ENCODE measurements around the gene NHLH2. TPM values are rescaled to one million over a fixed set of nuclear protein-coding genes. Genes with fewer than 3 reads are reported as not detected.

Gene NHLH2
- total RNA-seq, 1 experiment from 2014 or later: 1.2 TPM

GRCh38 chr1:115874904-115875303 is 34.0 kb upstream of the NHLH2 start:
- no peak overlapping the region for H2BK5ac ChIP-seq (ENCODE audit: insufficient read length, low read length)
- H3K4me1 ChIP-seq (ENCODE audit: insufficient read depth, low read length): peaks cover 3% of the 10 kb centered on the region; the same call in 1 of the 2 replicates
- no peak overlapping the region for H3K18ac ChIP-seq (ENCODE audit: insufficient read length, low read depth, low read length)
- no peaks in the 10 kb centered on the region for H4K20me1 ChIP-seq (ENCODE audit: control insufficient read depth, insufficient read depth, insufficient read length)
- no peak overlapping the region for H3K56ac ChIP-seq (ENCODE audit: insufficient read length, low read depth, low read length)
- H2BK15ac ChIP-seq (ENCODE audit: low read depth, low read length): no peak overlapping the region
- H3K27me3 ChIP-seq (ENCODE audit: insufficient read depth, low read length): no peaks in the 10 kb centered on the region
- no peaks in the 10 kb centered on the region for H3K79me1 ChIP-seq (ENCODE audit: insufficient read depth, low read depth, low read length, poor library complexity, severe bottlenecking)
- H3K79me2 ChIP-seq (ENCODE audit: insufficient read depth, low read length): no peaks in the 10 kb centered on the region
- H3K36me3 Mint-ChIP-seq (ENCODE audit: insufficient read depth in 1 of 3, low read depth in 3 of 3): no peaks in the 10 kb centered on the region
- H3K9ac ChIP-seq (ENCODE audit: extremely low read depth, insufficient read length, low read length): no peak overlapping the region
- WGBS (ENCODE audit: extremely low coverage, insufficient read length, low lambda C conversion rate): no CpG with 5 or more reads among the region's 5 CpGs
- peaks cover 7% of the 10 kb centered on the region in 2 experiments for H3K4me1 Mint-ChIP-seq
- H2BK12ac ChIP-seq (ENCODE audit: insufficient read length, low read depth, low read length): no peak overlapping the region
- H3K27me3 Mint-ChIP-seq (ENCODE audit: low read depth): peaks cover 5% of the 10 kb centered on the region
- H3K23me2 ChIP-seq (ENCODE audit: insufficient read length, low read depth, low read length, poor library complexity, severe bottlenecking): no peaks in the 10 kb centered on the region
- no peak for DNase-seq
- no peak overlapping the region for H3K23ac ChIP-seq (ENCODE audit: insufficient read length, low read depth, low read length)
- H2AK5ac ChIP-seq (ENCODE audit: insufficient read length, low read length): no peak overlapping the region
- no peak overlapping the region; a peak in 1 of 5 replicates for H3K4me3 Mint-ChIP-seq
- no peak overlapping the region for H3K14ac ChIP-seq (ENCODE audit: insufficient read depth, low read length)
- no peak overlapping the region for H2AFZ ChIP-seq (ENCODE audit: low read length)
- no peak overlapping the region for H3K4ac ChIP-seq (ENCODE audit: low read depth, low read length)
- no peak overlapping the region for H3K4me2 ChIP-seq (ENCODE audit: insufficient read depth, insufficient read length, low read length)
- no peak overlapping the region for H4K5ac ChIP-seq (ENCODE audit: insufficient read length, low read depth, low read length)
- no peak overlapping the region for H2BK120ac ChIP-seq (ENCODE audit: low read depth, low read length, poor library complexity, severe bottlenecking)
- no peak overlapping the region for H3K27ac ChIP-seq (ENCODE audit: insufficient read length, low read depth, low read length)
- H3K27ac Mint-ChIP-seq: no peak overlapping the region
- H4K91ac ChIP-seq (ENCODE audit: insufficient read length, low read depth, low read length): no peak overlapping the region
- TF ChIP-seq, protein P1, sequence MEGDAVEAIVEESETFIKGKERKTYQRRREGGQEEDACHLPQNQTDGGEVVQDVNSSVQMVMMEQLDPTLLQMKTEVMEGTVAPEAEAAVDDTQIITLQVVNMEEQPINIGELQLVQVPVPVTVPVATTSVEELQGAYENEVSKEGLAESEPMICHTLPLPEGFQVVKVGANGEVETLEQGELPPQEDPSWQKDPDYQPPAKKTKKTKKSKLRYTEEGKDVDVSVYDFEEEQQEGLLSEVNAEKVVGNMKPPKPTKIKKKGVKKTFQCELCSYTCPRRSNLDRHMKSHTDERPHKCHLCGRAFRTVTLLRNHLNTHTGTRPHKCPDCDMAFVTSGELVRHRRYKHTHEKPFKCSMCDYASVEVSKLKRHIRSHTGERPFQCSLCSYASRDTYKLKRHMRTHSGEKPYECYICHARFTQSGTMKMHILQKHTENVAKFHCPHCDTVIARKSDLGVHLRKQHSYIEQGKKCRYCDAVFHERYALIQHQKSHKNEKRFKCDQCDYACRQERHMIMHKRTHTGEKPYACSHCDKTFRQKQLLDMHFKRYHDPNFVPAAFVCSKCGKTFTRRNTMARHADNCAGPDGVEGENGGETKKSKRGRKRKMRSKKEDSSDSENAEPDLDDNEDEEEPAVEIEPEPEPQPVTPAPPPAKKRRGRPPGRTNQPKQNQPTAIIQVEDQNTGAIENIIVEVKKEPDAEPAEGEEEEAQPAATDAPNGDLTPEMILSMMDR (conservative IDR thresholded peaks at IDR 0.05): no peak
- H3K9me3 Mint-ChIP-seq: no peaks in the 10 kb centered on the region
- H3K9me3 ChIP-seq (ENCODE audit: control insufficient read depth, low read depth, low read length): no peaks in the 10 kb centered on the region
- H2BK20ac ChIP-seq (ENCODE audit: low read depth, low read length, poor library complexity, severe bottlenecking): no peak overlapping the region
- H4K8ac ChIP-seq (replicated peaks; ENCODE audit: insufficient read length, low read depth, low read length): no peak overlapping the region
- H3T11ph ChIP-seq (ENCODE audit: low read length): no peak overlapping the region
